HepG2 (cell line): ENCODE results near the gene AGXT. TPM values are rescaled to one million over a fixed set of nuclear protein-coding genes. Genes with fewer than 3 reads are reported as not detected.
A peak's percentile ranks its signal among the peaks of the same experiment; 100 is the strongest.

Source experiments
- ATF7-NPFF ChIP-seq: sonication (generic); formaldehyde crosslinking; IDR thresholded peaks from 2 replicates; pipeline ENCODE4 v1.8.1; 2023; ENCODE audit warnings: mild to moderate bottlenecking, low read depth, missing genetic modification reagents, moderate library complexity
- BRD4 ChIP-seq: sonication (generic); formaldehyde crosslinking; IDR thresholded peaks from 2 replicates; pipeline ENCODE4 v1.4.0; 2020; ENCODE audit warnings: missing genetic modification reagents
- CHCHD3 ChIP-seq: sonication (generic); formaldehyde crosslinking; IDR thresholded peaks from 2 replicates; pipeline ENCODE4 v1.8.0; 2022; ENCODE audit warnings: mild to moderate bottlenecking, missing genetic modification reagents, moderate library complexity
- GFI1 ChIP-seq: sonication (generic); formaldehyde crosslinking; IDR thresholded peaks from 2 replicates; pipeline ENCODE4 v1.5.0; 2020; ENCODE audit warnings: missing genetic modification reagents, mild to moderate bottlenecking, borderline replicate concordance
- MEF2D ChIP-seq: sonication (generic); formaldehyde crosslinking; IDR thresholded peaks from 2 replicates; pipeline ENCODE4 v1.5.1; 2020; ENCODE audit warnings: mild to moderate bottlenecking, missing genetic modification reagents
- NBN ChIP-seq: fragments of 450-650 bp; conservative IDR thresholded peaks from 2 replicates; pipeline ENCODE4 v1.6.1; 2017
- NRL ChIP-seq: sonication (generic); formaldehyde crosslinking; IDR thresholded peaks from 2 replicates; pipeline ENCODE4 v1.5.0; 2020; ENCODE audit warnings: missing genetic modification reagents, mild to moderate bottlenecking, moderate library complexity, borderline replicate concordance
- RBAK ChIP-seq: sonication (generic); formaldehyde crosslinking; IDR thresholded peaks from 2 replicates; pipeline ENCODE4 v1.5.1; 2020; ENCODE audit warnings: mild to moderate bottlenecking, missing genetic modification reagents
- SATB2 ChIP-seq: sonication (generic); formaldehyde crosslinking; IDR thresholded peaks from 2 replicates; pipeline ENCODE4 v1.5.0; 2020; ENCODE audit warnings: missing genetic modification reagents
- SMAD3 ChIP-seq: sonication (generic); formaldehyde crosslinking; IDR thresholded peaks from 2 replicates; pipeline ENCODE4 v1.4.0; 2020; ENCODE audit warnings: missing genetic modification reagents
- TAF1 ChIP-seq: sonication (generic); formaldehyde crosslinking; IDR thresholded peaks from 2 replicates; pipeline ENCODE4 v1.4.0; 2020; ENCODE audit warnings: missing genetic modification reagents
- TEAD3 ChIP-seq: optimal IDR thresholded peaks from 2 replicates; pipeline ENCODE3; 2016; ENCODE audit warnings: borderline replicate concordance
- ZMYM4 ChIP-seq: sonication (generic); formaldehyde crosslinking; IDR thresholded peaks from 2 replicates; pipeline ENCODE4 v1.8.1; 2023; ENCODE audit warnings: mild to moderate bottlenecking, missing genetic modification reagents
- ZNF326 ChIP-seq: sonication (generic); formaldehyde crosslinking; IDR thresholded peaks from 2 replicates; pipeline ENCODE4 v1.4.0; 2020; ENCODE audit warnings: missing genetic modification reagents, borderline replicate concordance
- ZNF333 ChIP-seq: sonication (generic); formaldehyde crosslinking; IDR thresholded peaks from 2 replicates; pipeline ENCODE4 v1.4.0; 2020; ENCODE audit warnings: mild to moderate bottlenecking, missing genetic modification reagents, borderline replicate concordance
- ZNF563 ChIP-seq: sonication (generic); formaldehyde crosslinking; IDR thresholded peaks from 2 replicates; pipeline ENCODE4 v1.8.0; 2022; ENCODE audit warnings: mild to moderate bottlenecking, moderate library complexity, missing genetic modification reagents
- ZNF660 ChIP-seq: sonication (generic); formaldehyde crosslinking; IDR thresholded peaks from 2 replicates; pipeline ENCODE4 v1.5.1; 2020; ENCODE audit warnings: mild to moderate bottlenecking, low read depth, missing genetic modification reagents, borderline replicate concordance
- ZNF678 ChIP-seq: sonication (generic); formaldehyde crosslinking; IDR thresholded peaks from 2 replicates; pipeline ENCODE4 v1.4.0; 2020; ENCODE audit warnings: mild to moderate bottlenecking, missing genetic modification reagents
- ZNF788 ChIP-seq: sonication (generic); formaldehyde crosslinking; IDR thresholded peaks from 2 replicates; pipeline ENCODE4 v1.5.0; 2020; ENCODE audit warnings: mild to moderate bottlenecking, missing genetic modification reagents, borderline replicate concordance
- ZNF790 ChIP-seq: sonication (generic); formaldehyde crosslinking; IDR thresholded peaks from 2 replicates; pipeline ENCODE4 v1.8.0; 2022; ENCODE audit warnings: missing genetic modification reagents, mild to moderate bottlenecking, borderline replicate concordance
- ZUFSP ChIP-seq: sonication (generic); formaldehyde crosslinking; IDR thresholded peaks from 2 replicates; pipeline ENCODE4 v1.9.0; 2021; ENCODE audit warnings: missing genetic modification reagents, mild to moderate bottlenecking, borderline replicate concordance
- polyA plus RNA-seq, 8 experiments: library from polyadenylated mRNA; depleted of rRNA in 3 of 8; stranded (reverse) in 7 of 8; unstranded in 1 of 8; fragments of >200 nt; fragmentation: Illumina TruSeq in 4 of 8; extraction: Trizol in 4 of 8; gene quantifications; 2 replicates each; pipeline versions ENCODE4 v1.2.1 to v1.2.3, GENCODE V29; 2011 to 2016; ENCODE audit warnings: low read depth in 4 of 8, missing spikeins in 1 of 8, mixed read lengths in 1 of 8; ENCODE audit not compliant: insufficient read depth in 1 of 8
- total RNA-seq, 5 experiments: library from RNA; depleted of rRNA; stranded (reverse); fragments of >200 nt; fragmentation: Illumina TruSeq; extraction: Trizol; gene quantifications; 2 replicates each; pipeline ENCODE4 v1.2.3, GENCODE V29; 2016; ENCODE audit warnings: low read depth in 1 of 5
- TF ChIP-seq, protein P1 (sequence below): sonication (generic); formaldehyde crosslinking; IDR thresholded peaks from 2 replicates; pipeline ENCODE4 v1.4.0; 2020; ENCODE audit warnings: mild to moderate bottlenecking, missing genetic modification reagents
- TF ChIP-seq, protein P2 (sequence below): sonication (generic); formaldehyde crosslinking; IDR thresholded peaks from 2 replicates; pipeline ENCODE4 v1.5.0; 2020; ENCODE audit warnings: missing genetic modification reagents
- TF ChIP-seq, protein P3 (sequence below): sonication (generic); formaldehyde crosslinking; IDR thresholded peaks from 2 replicates; pipeline ENCODE4 v1.9.0; 2022; ENCODE audit warnings: low read depth, missing genetic modification reagents

The AGXT gene
- total and polyA plus RNA-seq, 2 of the 13 experiments (the other 11 are each of a cell fraction or from before 2014, with no cell fraction given): 41.9 to 96.1 TPM

- TF ChIP-seq, protein P1, sequence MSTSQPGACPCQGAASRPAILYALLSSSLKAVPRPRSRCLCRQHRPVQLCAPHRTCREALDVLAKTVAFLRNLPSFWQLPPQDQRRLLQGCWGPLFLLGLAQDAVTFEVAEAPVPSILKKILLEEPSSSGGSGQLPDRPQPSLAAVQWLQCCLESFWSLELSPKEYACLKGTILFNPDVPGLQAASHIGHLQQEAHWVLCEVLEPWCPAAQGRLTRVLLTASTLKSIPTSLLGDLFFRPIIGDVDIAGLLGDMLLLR (CRISPR knock-in tag): no peak
- TF ChIP-seq ZNF678 (no peak), ZNF790 (CRISPR knock-in tag) (no peak), TAF1 (no peak), ZMYM4 (CRISPR knock-in tag) (no peak), SMAD3 (CRISPR knock-in tag) (no peak), ZNF660 (no peak), TEAD3 (peak; percentile 30), GFI1 (no peak), NBN (no peak), MEF2D (CRISPR knock-in tag) (no peak), BRD4 (no peak), CHCHD3 (CRISPR knock-in tag) (0 out of 2 replicates have a peak, but pooled peaks have one; percentile 43), ZNF333 (CRISPR knock-in tag) (no peak), ZNF563 (CRISPR knock-in tag) (0 out of 2 replicates have a peak, but pooled peaks have one; percentile 8), ATF7-NPFF (CRISPR knock-in tag) (0 out of 2 replicates have a peak, but pooled peaks have one; percentile 22), NRL (CRISPR knock-in tag) (peak; percentile 42; the same call in 1 of the 2 replicates), ZNF326 (no peak), ZUFSP (no peak), ZNF788 (CRISPR knock-in tag) (no peak), RBAK (CRISPR knock-in tag) (no peak), SATB2 (no peak)
- TF ChIP-seq, protein P2, sequence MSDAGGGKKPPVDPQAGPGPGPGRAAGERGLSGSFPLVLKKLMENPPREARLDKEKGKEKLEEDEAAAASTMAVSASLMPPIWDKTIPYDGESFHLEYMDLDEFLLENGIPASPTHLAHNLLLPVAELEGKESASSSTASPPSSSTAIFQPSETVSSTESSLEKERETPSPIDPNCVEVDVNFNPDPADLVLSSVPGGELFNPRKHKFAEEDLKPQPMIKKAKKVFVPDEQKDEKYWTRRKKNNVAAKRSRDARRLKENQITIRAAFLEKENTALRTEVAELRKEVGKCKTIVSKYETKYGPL (CRISPR knock-in tag): no peak
- TF ChIP-seq, protein P3, sequence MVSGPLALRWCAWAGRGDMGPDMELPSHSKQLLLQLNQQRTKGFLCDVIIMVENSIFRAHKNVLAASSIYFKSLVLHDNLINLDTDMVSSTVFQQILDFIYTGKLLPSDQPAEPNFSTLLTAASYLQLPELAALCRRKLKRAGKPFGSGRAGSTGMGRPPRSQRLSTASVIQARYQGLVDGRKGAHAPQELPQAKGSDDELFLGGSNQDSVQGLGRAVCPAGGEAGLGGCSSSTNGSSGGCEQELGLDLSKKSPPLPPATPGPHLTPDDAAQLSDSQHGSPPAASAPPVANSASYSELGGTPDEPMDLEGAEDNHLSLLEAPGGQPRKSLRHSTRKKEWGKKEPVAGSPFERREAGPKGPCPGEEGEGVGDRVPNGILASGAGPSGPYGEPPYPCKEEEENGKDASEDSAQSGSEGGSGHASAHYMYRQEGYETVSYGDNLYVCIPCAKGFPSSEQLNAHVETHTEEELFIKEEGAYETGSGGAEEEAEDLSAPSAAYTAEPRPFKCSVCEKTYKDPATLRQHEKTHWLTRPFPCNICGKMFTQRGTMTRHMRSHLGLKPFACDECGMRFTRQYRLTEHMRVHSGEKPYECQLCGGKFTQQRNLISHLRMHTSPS: 0 out of 2 replicates have a peak, but pooled peaks have one; percentile 17
Measured at GRCh38 chr2:240898108-240898730, 29.6 kb downstream of the AGXT start (continued).
